Mammary microvascular endothelial cell (primary cell): ENCODE results near the gene DLL3. TPM values are rescaled to one million over a fixed set of nuclear protein-coding genes. Genes with fewer than 3 reads are reported as not detected.

Experiments used
- total RNA-seq: library from RNA; depleted of rRNA; stranded (reverse); fragments of >200 nt; gene quantifications from 2 replicates; pipeline ENCODE4 v1.2.3, GENCODE V29; 2015

The DLL3 gene, protein sequence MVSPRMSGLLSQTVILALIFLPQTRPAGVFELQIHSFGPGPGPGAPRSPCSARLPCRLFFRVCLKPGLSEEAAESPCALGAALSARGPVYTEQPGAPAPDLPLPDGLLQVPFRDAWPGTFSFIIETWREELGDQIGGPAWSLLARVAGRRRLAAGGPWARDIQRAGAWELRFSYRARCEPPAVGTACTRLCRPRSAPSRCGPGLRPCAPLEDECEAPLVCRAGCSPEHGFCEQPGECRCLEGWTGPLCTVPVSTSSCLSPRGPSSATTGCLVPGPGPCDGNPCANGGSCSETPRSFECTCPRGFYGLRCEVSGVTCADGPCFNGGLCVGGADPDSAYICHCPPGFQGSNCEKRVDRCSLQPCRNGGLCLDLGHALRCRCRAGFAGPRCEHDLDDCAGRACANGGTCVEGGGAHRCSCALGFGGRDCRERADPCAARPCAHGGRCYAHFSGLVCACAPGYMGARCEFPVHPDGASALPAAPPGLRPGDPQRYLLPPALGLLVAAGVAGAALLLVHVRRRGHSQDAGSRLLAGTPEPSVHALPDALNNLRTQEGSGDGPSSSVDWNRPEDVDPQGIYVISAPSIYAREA
- 0.53 and 1.0 TPM in 2 replicates for total RNA-seq

DNA sequence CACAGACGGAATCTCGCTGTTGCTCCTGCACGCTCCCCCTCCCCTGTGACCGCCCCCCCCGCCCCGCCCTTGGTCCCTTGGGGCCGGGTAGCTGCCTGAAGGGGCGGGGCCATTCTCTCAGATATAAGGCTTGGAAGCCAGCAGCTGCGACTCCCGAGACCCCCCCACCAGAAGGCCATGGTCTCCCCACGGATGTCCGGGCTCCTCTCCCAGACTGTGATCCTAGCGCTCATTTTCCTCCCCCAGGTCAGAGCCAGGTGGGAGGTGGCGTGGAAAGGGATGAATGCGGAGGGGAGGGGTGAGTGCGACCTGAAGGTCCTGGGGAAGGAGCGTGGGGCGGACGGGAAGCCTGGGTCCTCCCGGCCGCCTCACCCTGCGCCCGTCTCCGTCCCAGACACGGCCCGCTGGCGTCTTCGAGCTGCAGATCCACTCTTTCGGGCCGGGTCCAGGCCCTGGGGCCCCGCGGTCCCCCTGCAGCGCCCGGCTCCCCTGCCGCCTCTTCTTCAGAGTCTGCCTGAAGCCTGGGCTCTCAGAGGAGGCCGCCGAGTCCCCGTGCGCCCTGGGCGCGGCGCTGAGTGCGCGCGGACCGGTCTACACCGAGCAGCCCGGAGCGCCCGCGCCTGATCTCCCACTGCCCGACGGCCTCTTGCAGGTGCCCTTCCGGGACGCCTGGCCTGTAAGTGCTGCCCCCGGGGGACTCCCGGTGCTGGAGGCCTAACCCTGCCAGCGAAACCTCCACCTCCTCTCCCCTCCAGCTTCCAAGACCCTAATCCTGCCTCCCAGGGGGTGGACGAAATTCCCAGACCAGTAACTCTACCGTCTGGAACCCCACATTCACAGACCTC is at the start of gene DLL3:
Gene DLL3, plus strand, starts transcription at position 150 of the 845 bp plus-strand sequence. Its CDS starts 28 bp downstream, at position 178.

DNA sequence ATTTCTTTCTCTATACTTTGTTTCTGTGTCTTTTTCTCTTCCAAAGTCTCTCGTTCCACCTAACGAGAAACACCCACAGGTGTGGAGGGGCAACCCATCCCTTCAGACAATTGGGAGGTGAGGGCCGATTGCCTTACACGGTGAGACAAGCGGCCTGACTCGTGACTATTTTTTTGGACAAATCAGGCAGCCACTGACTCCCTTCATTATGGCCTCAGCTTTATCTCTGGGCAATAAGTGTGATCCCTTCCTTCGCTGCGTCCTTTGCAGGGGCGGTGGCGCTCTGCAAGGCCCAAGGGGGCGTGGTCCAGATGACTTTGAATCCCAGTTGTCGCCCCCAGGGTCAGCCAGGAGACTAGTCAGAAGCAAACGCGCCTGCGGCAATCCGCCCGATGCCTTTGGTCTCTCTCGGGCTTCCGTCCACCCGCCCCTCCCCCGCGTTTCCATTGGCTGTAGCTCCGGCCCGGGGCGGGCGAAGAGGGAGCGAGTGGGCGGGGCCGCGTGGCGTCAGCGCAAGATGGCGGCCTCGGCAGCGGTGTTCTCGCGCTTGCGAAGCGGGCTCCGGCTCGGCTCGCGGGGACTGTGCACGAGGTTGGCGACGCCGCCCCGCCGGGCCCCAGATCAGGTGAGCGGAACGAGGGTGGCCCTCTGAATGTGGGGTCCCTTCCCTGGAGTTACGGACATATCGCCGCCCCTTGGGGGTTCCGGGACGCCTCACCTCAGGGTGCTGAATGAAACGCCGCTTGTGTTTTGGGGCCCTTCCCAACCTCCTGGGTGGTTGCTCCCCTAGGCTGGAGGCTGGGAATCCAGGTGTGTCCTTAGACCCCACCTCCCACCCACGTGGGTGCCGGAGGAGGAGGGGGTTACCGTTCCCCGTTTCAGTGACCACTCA is 18.2 kb upstream of the DLL3 start, which contains the start of gene TIMM50:
Gene TIMM50, plus strand, starts transcription at position 502 of the 892 bp plus-strand sequence. Its CDS starts 16 bp downstream, at position 518.

DNA sequence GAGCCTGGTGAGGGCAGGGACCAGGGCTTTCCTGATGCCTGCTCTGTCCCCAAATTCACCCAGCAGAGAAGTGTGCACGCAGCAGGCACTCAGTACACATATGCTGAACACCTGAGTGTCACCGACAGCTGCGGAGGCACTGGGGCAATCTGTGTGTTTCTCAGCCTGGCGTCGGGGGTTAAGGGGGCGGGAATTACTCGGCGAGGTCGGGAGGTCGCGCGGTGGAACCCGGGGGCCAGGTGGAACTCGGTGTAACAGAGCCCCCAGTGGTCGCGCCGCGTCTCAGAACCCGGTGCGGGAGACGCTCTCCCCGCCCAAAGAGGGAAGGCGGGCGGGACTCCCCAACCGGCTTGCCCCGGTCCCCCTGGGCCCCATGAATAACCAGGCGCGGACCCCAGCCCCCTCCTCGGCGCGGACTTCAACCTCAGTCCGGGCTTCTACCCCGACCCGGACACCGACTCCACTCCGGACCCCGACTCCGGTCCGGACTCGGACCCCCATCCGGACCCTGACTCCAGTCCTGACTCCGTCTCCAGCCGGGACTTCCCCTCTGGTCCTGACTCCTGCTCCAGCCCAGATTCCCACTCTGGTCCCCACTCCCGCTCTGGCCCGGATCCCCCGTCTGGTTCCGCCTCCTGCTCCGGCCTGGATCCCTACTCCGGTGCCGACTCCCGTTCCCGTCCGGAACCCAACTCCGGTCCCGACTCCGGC is 16.2 kb downstream of the DLL3 start, which contains the start of gene SELENOV:
Gene SELENOV, plus strand, starts transcription at position 300 of the 711 bp plus-strand sequence. Its CDS starts 74 bp downstream, at position 374.

DNA sequence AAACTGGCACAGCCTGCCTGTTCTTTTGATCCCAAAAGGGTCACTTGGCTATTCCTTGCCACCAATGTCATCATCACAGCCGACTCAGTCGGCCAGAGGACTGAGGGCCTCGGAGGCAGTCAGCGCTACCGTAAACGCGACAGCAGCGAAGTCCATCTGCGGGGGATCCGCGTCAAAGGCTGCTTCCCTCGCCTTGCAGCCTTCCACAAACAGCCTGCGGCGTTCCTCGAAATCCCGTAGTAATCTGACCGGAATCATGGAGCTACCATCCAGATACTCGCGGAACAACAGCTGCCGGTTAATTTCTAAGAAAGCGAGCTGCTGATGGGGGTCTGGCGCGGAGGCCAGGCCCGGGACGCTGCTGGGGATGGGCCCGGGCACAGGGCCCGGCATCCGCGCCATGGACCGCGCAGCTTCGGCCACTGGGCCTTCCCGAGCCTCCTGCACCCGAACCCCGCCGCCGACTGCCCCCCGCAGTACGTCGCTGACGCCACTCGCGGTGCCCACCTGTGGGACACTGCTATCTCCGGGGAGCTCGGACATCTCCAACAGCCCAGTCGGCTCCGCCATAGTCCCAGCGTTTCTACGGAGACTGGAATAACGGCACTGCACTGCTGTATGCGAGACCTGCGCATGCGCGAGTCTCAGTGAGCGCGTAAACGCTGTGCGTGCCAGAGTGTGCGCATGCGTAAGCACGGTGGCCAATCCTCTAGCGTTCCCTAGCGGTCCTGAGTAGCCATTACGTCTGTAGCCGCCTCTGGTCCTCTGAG is 33.7 kb downstream of the DLL3 start, which contains the start of gene EID2B:
Gene EID2B, minus strand, starts transcription at position 620 of the 770 bp plus-strand sequence. Its CDS starts 50 bp downstream, at position 570.

DNA sequence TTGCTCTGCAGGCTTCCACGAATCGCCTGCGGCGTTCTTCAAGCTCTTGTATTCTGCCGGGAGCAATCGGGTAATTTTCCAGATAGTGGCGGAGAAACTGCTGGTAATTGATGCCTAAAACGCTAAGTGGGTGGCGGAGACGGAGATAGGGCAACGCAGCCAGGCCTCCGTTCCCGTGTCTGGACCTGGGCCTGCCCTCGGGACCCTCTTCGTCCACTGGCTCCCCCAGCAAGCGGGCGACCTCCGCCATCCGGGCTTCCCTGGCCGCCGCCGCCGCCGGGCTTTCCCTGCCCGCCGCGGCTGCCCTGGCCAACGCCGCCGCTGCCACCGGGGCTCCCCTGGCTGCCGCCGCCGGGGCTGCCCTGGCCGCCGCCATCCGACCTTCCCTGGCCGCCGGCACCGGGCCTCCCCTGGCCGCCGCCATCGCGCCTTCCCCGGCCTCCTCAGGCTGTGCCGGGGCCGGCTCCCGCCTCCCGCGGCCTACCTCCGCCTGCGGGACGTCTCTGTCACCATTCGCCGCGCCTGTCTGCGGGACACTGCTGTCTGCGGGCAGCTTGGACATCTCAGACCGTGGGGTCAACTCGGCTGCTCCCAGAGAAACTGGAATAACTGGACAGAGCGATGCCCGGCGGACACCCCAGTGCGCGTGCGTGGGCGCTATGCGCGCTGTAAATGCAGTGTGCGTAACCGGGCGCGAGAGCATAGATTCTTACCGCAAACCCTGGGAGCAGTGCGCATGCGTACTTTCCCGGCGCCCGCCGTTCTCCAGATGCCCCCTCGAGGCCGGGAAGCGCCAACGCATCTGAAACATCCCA is 41.0 kb downstream of the DLL3 start, which contains the start of gene EID2:
Gene EID2, minus strand, starts transcription at position 644 of the 815 bp plus-strand sequence. Its CDS starts 82 bp downstream, at position 562.

Other genes starting within 250 kb of the DLL3 start
- not detected in 2 replicates for gene IFNL2, start 230.6 kb upstream of the DLL3 start, total RNA-seq
- gene IFNL1, start 202.5 kb upstream of the DLL3 start, total RNA-seq, result not detected in 2 replicates
- 0.25 and 0.47 TPM in 2 replicates for gene LRFN1, start 178.1 kb upstream of the DLL3 start, total RNA-seq
- gene GMFG, start 162.9 kb upstream of the DLL3 start, total RNA-seq, result 85.3 and 115 TPM in 2 replicates
- gene SAMD4B, start 156.5 kb upstream of the DLL3 start, total RNA-seq, result 40.3 and 43.9 TPM in 2 replicates
- gene PAF1, start 107.8 kb upstream of the DLL3 start, total RNA-seq, result 39.4 and 49.1 TPM in 2 replicates
- 19.3 and 25.0 TPM in 2 replicates for gene MED29, start 107.6 kb upstream of the DLL3 start, total RNA-seq
- gene ZFP36, start 92.1 kb upstream of the DLL3 start, total RNA-seq, result 17.3 and 17.5 TPM in 2 replicates
- 8.9 and 16.5 TPM in 2 replicates for gene PLEKHG2, start 86.3 kb upstream of the DLL3 start, total RNA-seq
- gene RPS16, start 63.0 kb upstream of the DLL3 start, total RNA-seq, result 1,349 and 1,363 TPM in 2 replicates
- 72.3 and 79.9 TPM in 2 replicates for gene SUPT5H, start 53.4 kb upstream of the DLL3 start, total RNA-seq
- 106 and 118 TPM in 2 replicates for gene TIMM50, start 18.1 kb upstream of the DLL3 start, total RNA-seq
- gene SELENOV, start 16.2 kb downstream of the DLL3 start, total RNA-seq, result not detected in 2 replicates
- gene EID2B, start 33.9 kb downstream of the DLL3 start, total RNA-seq, result 3.1 and 3.9 TPM in 2 replicates
- 11.6 and 13.0 TPM in 2 replicates for gene EID2, start 41.2 kb downstream of the DLL3 start, total RNA-seq
- gene LGALS13, start 103.6 kb downstream of the DLL3 start, total RNA-seq, result not detected in 2 replicates
- not detected in 2 replicates for gene LGALS16, start 157.0 kb downstream of the DLL3 start, total RNA-seq
- not detected in 2 replicates for gene LGALS14, start 205.5 kb downstream of the DLL3 start, total RNA-seq
- not detected in 2 replicates for gene CLC, start 239.1 kb downstream of the DLL3 start, total RNA-seq